ENCODE measurements around the gene PRAMEF27. TPM values are rescaled to one million over a fixed set of nuclear protein-coding genes. Genes with fewer than 3 reads are reported as not detected.
"Not testable (repeated sequence)": the region's sequence is repeated elsewhere in the genome, so short reads cannot be mapped to it uniquely, and the experiment has no call there.

The PRAMEF27 gene
- total RNA-seq (not detected), polyA plus RNA-seq (ENCODE audit: insufficient read depth, low read depth, low replicate concordance) (not detected)
- long read RNA-seq, donor 1 = 0 reads
- long read RNA-seq, donor 2 = 0 reads
- long read RNA-seq, donor 3 = 0 reads
- long read RNA-seq, donor 4 = 0 reads
- long read RNA-seq, donor 5 = 0 reads
- long read RNA-seq, donor 6 = 0 reads
- long read RNA-seq, donor 7 = 0 reads
- long read RNA-seq, donor 8 = 0 reads
- long read RNA-seq, donor 9 = 0 reads
- long read RNA-seq, donor 10 = 0 reads

DNA sequence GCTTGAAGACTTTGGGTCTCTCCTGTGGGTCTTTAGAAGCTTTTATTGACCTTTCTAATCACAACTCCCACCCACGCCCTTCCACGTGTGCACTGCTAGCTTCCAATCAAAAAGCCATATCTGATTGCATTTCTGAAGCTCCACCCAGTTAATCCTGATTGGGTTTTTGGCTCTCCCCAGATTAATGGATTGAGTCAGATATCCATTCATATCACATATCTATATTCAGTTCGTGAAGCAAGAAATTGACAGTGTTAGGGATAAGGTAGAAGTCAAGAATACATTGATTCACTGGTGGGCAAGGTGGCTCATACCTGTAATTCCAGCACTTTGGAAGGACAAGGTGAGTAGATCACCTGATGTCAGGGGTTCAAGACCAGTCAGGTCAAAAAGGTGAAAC is at the start of gene PRAMEF27:
Gene PRAMEF27, minus strand, starts transcription at position 101 of the 400 bp plus-strand sequence. CDS start 2,916 bp downstream, outside the sequence.
- H3K27me3 ChIP-seq (ENCODE audit: control insufficient read depth, insufficient read depth, low read length); H3K9ac ChIP-seq (ENCODE audit: low read length in 3 of 3); H3K4me1 ChIP-seq (ENCODE audit: control insufficient read depth in 2 of 3, insufficient read depth in 2 of 3, low read depth in 1 of 3, low read length in 3 of 3); H3K27ac ChIP-seq (ENCODE audit: low read depth in 2 of 2, low read length in 2 of 2); H3K9me3 ChIP-seq (ENCODE audit: control insufficient read depth in 2 of 3, insufficient read depth in 1 of 3, low read length in 3 of 3); intact Hi-C loops (cut with DNase I); FAIRE-seq; DNase-seq; H3K4me3 ChIP-seq (ENCODE audit: low read length in 3 of 3); H3K36me3 ChIP-seq (ENCODE audit: control insufficient read depth in 2 of 3, insufficient read depth in 3 of 3, low read length in 3 of 3): not testable (repeated sequence)

- H3K36me3 ChIP-seq (ENCODE audit: control insufficient read depth in 2 of 3, insufficient read depth in 3 of 3, low read length in 3 of 3); H3K4me1 ChIP-seq (ENCODE audit: control insufficient read depth in 2 of 3, insufficient read depth in 2 of 3, low read depth in 1 of 3, low read length in 3 of 3); H3K9ac ChIP-seq (ENCODE audit: low read length in 3 of 3); H3K4me3 ChIP-seq (ENCODE audit: low read length in 3 of 3); H3K27ac ChIP-seq (ENCODE audit: low read depth in 2 of 2, low read length in 2 of 2); FAIRE-seq; H3K9me3 ChIP-seq (ENCODE audit: control insufficient read depth in 2 of 3, insufficient read depth in 1 of 3, low read length in 3 of 3); DNase-seq; H3K27me3 ChIP-seq (ENCODE audit: control insufficient read depth, insufficient read depth, low read length); intact Hi-C loops (cut with DNase I): not testable (repeated sequence)
Observed at GRCh38 chr1:13070474-13070873, 14.1 kb upstream of the PRAMEF27 start, which contains the start of gene PRAMEF25. Gene PRAMEF25 (plus strand): TSS chr1:13070774. CDS start chr1:13073694, 2,920 bp downstream.

DNA sequence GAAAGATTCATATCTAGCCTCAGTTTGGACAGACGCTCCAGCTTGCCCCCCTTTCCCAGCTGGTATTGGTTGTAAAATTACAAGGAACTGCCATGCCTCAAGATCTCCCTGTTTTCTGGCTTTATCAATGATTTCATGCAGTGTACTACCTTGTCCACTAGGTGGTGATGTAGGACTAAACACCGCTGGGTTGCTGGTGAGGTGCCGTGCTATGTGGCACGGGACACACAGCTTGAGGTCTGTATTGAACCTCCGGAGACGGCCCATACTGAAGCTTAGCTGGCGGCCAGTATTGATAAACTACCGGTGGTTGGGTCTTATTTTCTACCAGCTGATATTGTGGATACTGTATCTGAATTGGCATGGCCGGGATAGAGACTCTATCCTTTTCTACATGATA is 36.5 kb downstream of the PRAMEF27 start:
- FAIRE-seq; H3K4me1 ChIP-seq (ENCODE audit: control insufficient read depth in 2 of 3, insufficient read depth in 2 of 3, low read depth in 1 of 3, low read length in 3 of 3); H3K27me3 ChIP-seq (ENCODE audit: control insufficient read depth, insufficient read depth, low read length); H3K4me3 ChIP-seq (ENCODE audit: low read length in 3 of 3); H3K27ac ChIP-seq (ENCODE audit: low read depth in 2 of 2, low read length in 2 of 2); DNase-seq; H3K9ac ChIP-seq (ENCODE audit: low read length in 3 of 3); H3K36me3 ChIP-seq (ENCODE audit: control insufficient read depth in 2 of 3, insufficient read depth in 3 of 3, low read length in 3 of 3); H3K9me3 ChIP-seq (ENCODE audit: control insufficient read depth in 2 of 3, insufficient read depth in 1 of 3, low read length in 3 of 3); intact Hi-C loops (cut with DNase I): not testable (repeated sequence)

DNA sequence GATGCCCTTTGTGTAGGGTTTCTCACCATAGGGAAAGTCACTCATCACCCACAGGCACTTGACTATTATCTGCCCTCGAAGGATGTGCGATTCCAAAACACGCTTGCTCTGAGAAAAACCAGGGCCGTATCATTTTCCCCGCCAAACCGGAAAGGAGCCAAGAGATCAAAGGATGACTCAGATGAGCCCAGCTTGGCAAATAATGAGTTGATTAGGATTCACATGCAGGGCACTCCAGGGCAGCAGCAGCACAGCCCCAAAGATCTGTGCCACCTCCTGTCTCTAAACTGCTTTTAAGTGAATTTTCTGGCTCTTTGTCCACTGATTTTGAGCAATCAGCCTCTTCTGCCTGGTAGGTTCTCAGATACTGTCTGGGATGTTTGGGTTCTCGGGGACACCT is 44.4 kb downstream of the PRAMEF27 start:
- H3K9me3 ChIP-seq (ENCODE audit: control insufficient read depth in 2 of 3, insufficient read depth in 1 of 3, low read length in 3 of 3); H3K4me3 ChIP-seq (ENCODE audit: low read length in 3 of 3); H3K36me3 ChIP-seq (ENCODE audit: control insufficient read depth in 2 of 3, insufficient read depth in 3 of 3, low read length in 3 of 3); FAIRE-seq; DNase-seq; H3K9ac ChIP-seq (ENCODE audit: low read length in 3 of 3); H3K4me1 ChIP-seq (ENCODE audit: control insufficient read depth in 2 of 3, insufficient read depth in 2 of 3, low read depth in 1 of 3, low read length in 3 of 3); H3K27ac ChIP-seq (ENCODE audit: low read depth in 2 of 2, low read length in 2 of 2); intact Hi-C loops (cut with DNase I); H3K27me3 ChIP-seq (ENCODE audit: control insufficient read depth, insufficient read depth, low read length): not testable (repeated sequence)

DNA sequence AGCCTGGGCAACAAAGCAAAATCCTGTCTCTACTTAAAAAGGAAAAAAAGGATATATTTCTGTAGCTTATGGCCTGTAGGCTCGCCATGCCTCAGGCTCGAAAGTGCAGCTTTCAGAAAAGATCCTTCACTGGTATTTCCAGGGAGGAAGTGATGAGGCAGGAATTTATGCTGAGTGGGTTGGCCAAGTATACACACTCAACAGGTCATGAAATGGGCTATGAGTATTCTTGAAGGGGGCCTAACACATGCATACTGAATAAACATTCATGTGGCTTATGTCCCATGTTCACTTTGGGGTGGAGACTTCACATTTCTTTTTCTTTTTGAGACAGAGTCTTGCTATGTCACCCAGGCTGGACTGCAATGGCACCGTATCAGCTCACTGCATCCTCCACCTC is 47.0 kb downstream of the PRAMEF27 start:
- H3K9me3 ChIP-seq (ENCODE audit: control insufficient read depth in 2 of 3, insufficient read depth in 1 of 3, low read length in 3 of 3); H3K4me1 ChIP-seq (ENCODE audit: control insufficient read depth in 2 of 3, insufficient read depth in 2 of 3, low read depth in 1 of 3, low read length in 3 of 3); H3K36me3 ChIP-seq (ENCODE audit: control insufficient read depth in 2 of 3, insufficient read depth in 3 of 3, low read length in 3 of 3); FAIRE-seq; intact Hi-C loops (cut with DNase I); H3K27ac ChIP-seq (ENCODE audit: low read depth in 2 of 2, low read length in 2 of 2); DNase-seq; H3K4me3 ChIP-seq (ENCODE audit: low read length in 3 of 3); H3K27me3 ChIP-seq (ENCODE audit: control insufficient read depth, insufficient read depth, low read length); H3K9ac ChIP-seq (ENCODE audit: low read length in 3 of 3): not testable (repeated sequence)

DNA sequence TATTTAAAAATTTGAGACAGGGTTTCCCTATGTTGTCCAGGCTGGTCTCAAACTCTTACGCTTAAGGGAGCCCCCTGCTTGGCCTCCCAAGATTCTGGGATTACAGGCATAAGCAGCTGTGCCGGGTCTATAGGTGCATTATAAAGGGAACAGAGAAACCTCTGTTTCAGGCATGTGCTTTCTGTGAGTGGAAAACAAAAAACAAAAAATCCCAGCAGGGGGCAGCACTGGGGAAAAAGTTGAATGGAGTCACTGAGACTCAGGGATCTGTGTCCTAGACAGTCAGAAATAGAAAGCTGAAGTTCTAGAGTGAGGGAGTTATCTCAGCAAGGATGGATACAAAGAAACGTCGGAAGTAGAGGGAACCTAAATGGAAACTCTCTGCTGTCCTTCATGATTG is 50.6 kb downstream of the PRAMEF27 start:
- H3K27ac ChIP-seq (ENCODE audit: low read depth in 2 of 2, low read length in 2 of 2); DNase-seq; H3K4me1 ChIP-seq (ENCODE audit: control insufficient read depth in 2 of 3, insufficient read depth in 2 of 3, low read depth in 1 of 3, low read length in 3 of 3); H3K36me3 ChIP-seq (ENCODE audit: control insufficient read depth in 2 of 3, insufficient read depth in 3 of 3, low read length in 3 of 3); FAIRE-seq; intact Hi-C loops (cut with DNase I); H3K27me3 ChIP-seq (ENCODE audit: control insufficient read depth, insufficient read depth, low read length); H3K4me3 ChIP-seq (ENCODE audit: low read length in 3 of 3); H3K9me3 ChIP-seq (ENCODE audit: control insufficient read depth in 2 of 3, insufficient read depth in 1 of 3, low read length in 3 of 3); H3K9ac ChIP-seq (ENCODE audit: low read length in 3 of 3): not testable (repeated sequence)

Other genes with a start within 250 kb of the PRAMEF27 start
- not detected for gene PRAMEF11, start 225.2 kb downstream of the PRAMEF27 start, total RNA-seq
- gene PRAMEF11, start 225.2 kb downstream of the PRAMEF27 start, polyA plus RNA-seq (ENCODE audit: insufficient read depth, low read depth, low replicate concordance) = not detected
- gene HNRNPCL1, start 207.9 kb downstream of the PRAMEF27 start, total RNA-seq = not detected
- not detected for gene HNRNPCL1, start 207.9 kb downstream of the PRAMEF27 start, polyA plus RNA-seq (ENCODE audit: insufficient read depth, low read depth, low replicate concordance)
- not detected for gene PRAMEF2, start 199.5 kb downstream of the PRAMEF27 start, total RNA-seq
- gene PRAMEF2, start 199.5 kb downstream of the PRAMEF27 start, polyA plus RNA-seq (ENCODE audit: insufficient read depth, low read depth, low replicate concordance) = not detected
- not detected for gene PRAMEF4, start 170.4 kb downstream of the PRAMEF27 start, total RNA-seq
- not detected for gene PRAMEF4, start 170.4 kb downstream of the PRAMEF27 start, polyA plus RNA-seq (ENCODE audit: insufficient read depth, low read depth, low replicate concordance)
- gene PRAMEF10, start 158.3 kb downstream of the PRAMEF27 start, total RNA-seq = not detected
- gene PRAMEF10, start 158.3 kb downstream of the PRAMEF27 start, polyA plus RNA-seq (ENCODE audit: insufficient read depth, low read depth, low replicate concordance) = not detected
- not detected for gene PRAMEF7, start 140.0 kb downstream of the PRAMEF27 start, total RNA-seq
- not detected for gene PRAMEF7, start 140.0 kb downstream of the PRAMEF27 start, polyA plus RNA-seq (ENCODE audit: insufficient read depth, low read depth, low replicate concordance)
- gene PRAMEF6, start 109.0 kb downstream of the PRAMEF27 start, total RNA-seq = not detected
- gene PRAMEF6, start 109.0 kb downstream of the PRAMEF27 start, polyA plus RNA-seq (ENCODE audit: insufficient read depth, low read depth, low replicate concordance) = not detected
- gene HNRNPCL3, start 4.2 kb upstream of the PRAMEF27 start, total RNA-seq = not detected
- gene HNRNPCL3, start 4.2 kb upstream of the PRAMEF27 start, polyA plus RNA-seq (ENCODE audit: insufficient read depth, low read depth, low replicate concordance) = not detected
- gene PRAMEF25, start 14.2 kb upstream of the PRAMEF27 start, total RNA-seq = not detected
- not detected for gene PRAMEF25, start 14.2 kb upstream of the PRAMEF27 start, polyA plus RNA-seq (ENCODE audit: insufficient read depth, low read depth, low replicate concordance)
- gene HNRNPCL2, start 60.3 kb upstream of the PRAMEF27 start, total RNA-seq = not detected
- not detected for gene HNRNPCL2, start 60.3 kb upstream of the PRAMEF27 start, polyA plus RNA-seq (ENCODE audit: insufficient read depth, low read depth, low replicate concordance)
- not detected for gene PRAMEF26, start 99.4 kb upstream of the PRAMEF27 start, total RNA-seq
- gene PRAMEF26, start 99.4 kb upstream of the PRAMEF27 start, polyA plus RNA-seq (ENCODE audit: insufficient read depth, low read depth, low replicate concordance) = not detected
- not detected for gene HNRNPCL4, start 109.1 kb upstream of the PRAMEF27 start, total RNA-seq
- not detected for gene HNRNPCL4, start 109.1 kb upstream of the PRAMEF27 start, polyA plus RNA-seq (ENCODE audit: insufficient read depth, low read depth, low replicate concordance)
- gene PRAMEF9, start 115.3 kb upstream of the PRAMEF27 start, total RNA-seq = not detected
- not detected for gene PRAMEF9, start 115.3 kb upstream of the PRAMEF27 start, polyA plus RNA-seq (ENCODE audit: insufficient read depth, low read depth, low replicate concordance)
- not detected for gene PRAMEF13, start 144.8 kb upstream of the PRAMEF27 start, total RNA-seq
- gene PRAMEF13, start 144.8 kb upstream of the PRAMEF27 start, polyA plus RNA-seq (ENCODE audit: insufficient read depth, low read depth, low replicate concordance) = not detected
- not detected for gene PRAMEF18, start 169.6 kb upstream of the PRAMEF27 start, total RNA-seq
- not detected for gene PRAMEF18, start 169.6 kb upstream of the PRAMEF27 start, polyA plus RNA-seq (ENCODE audit: insufficient read depth, low read depth, low replicate concordance)
- not detected for gene PRAMEF5, start 197.6 kb upstream of the PRAMEF27 start, total RNA-seq
- not detected for gene PRAMEF5, start 197.6 kb upstream of the PRAMEF27 start, polyA plus RNA-seq (ENCODE audit: insufficient read depth, low read depth, low replicate concordance)
- not detected for gene PRAMEF8, start 228.6 kb upstream of the PRAMEF27 start, total RNA-seq
- gene PRAMEF8, start 228.6 kb upstream of the PRAMEF27 start, polyA plus RNA-seq (ENCODE audit: insufficient read depth, low read depth, low replicate concordance) = not detected
- gene PRAMEF33, start 247.0 kb upstream of the PRAMEF27 start, total RNA-seq = not detected
- gene PRAMEF33, start 247.0 kb upstream of the PRAMEF27 start, polyA plus RNA-seq (ENCODE audit: insufficient read depth, low read depth, low replicate concordance) = not detected